H1 (cell line): ENCODE results near the gene MAPK13. TPM values are rescaled to one million over a fixed set of nuclear protein-coding genes. Genes with fewer than 3 reads are reported as not detected.

Experiments
- CTCF ChIA-PET: fragments of 300-600 bp; sonication (Branson Sonifier 250); formaldehyde crosslinking; loops from one replicate; lab custom pipeline; 2021; ENCODE audit not compliant: partially characterized antibody; lab: Charles Lee
- POLR2A ChIA-PET: fragments of 300-600 bp; sonication (Branson Sonifier 250); formaldehyde crosslinking; loops from one replicate; lab custom pipeline; 2021; ENCODE audit warnings: inconsistent platforms; ENCODE audit not compliant: partially characterized antibody; lab: Charles Lee
- DNase-seq, 2 experiments: peaks; one replicate each; pipeline versions ENCODE4 v3.0.0 to v3.0.0-alpha.2; 2010 to 2022; ENCODE audit warnings: low spot score in 2 of 2, low read depth in 1 of 2, mixed read lengths in 1 of 2
- FAIRE-seq: peaks from 2 replicates; lab custom pipeline; 2011; peaks lifted over from hg19 to GRCh38; lab: Jason Lieb, UNC
- H2AFZ ChIP-seq: 2 replicates; pipeline ENCODE4 v1.8.1; 2012; ENCODE audit warnings: low read length, inconsistent platforms
- H2AK5ac ChIP-seq: 2 replicates; pipeline ENCODE4 v1.6.1; 2013; ENCODE audit warnings: low read depth, low read length
- H2BK120ac ChIP-seq: replicated peaks from 2 replicates; pipeline ENCODE3; 2013; ENCODE audit warnings: low read depth, low read length, inconsistent platforms
- H2BK12ac ChIP-seq: 2 replicates; pipeline ENCODE4 v1.6.1; 2013; ENCODE audit warnings: low read depth, low read length
- H2BK15ac ChIP-seq: 2 replicates; pipeline ENCODE4 v1.6.1; 2013; ENCODE audit warnings: low read length
- H2BK20ac ChIP-seq: 2 replicates; pipeline ENCODE4 v1.6.1; 2013; ENCODE audit warnings: low read length
- H2BK5ac ChIP-seq: 2 replicates; pipeline ENCODE4 v1.6.1; 2013; ENCODE audit warnings: low read depth, low read length
- H3K14ac ChIP-seq: 2 replicates; pipeline ENCODE4 v1.6.1; 2013; ENCODE audit warnings: inconsistent platforms; ENCODE audit not compliant: insufficient read length
- H3K18ac ChIP-seq: 2 replicates; pipeline ENCODE4 v1.6.1; 2013; ENCODE audit warnings: low read length; ENCODE audit errors: extremely low read depth
- H3K23ac ChIP-seq: 2 replicates; pipeline ENCODE4 v1.6.1; 2013; ENCODE audit warnings: inconsistent platforms; ENCODE audit not compliant: insufficient read length
- H3K23me2 ChIP-seq: 2 replicates; pipeline ENCODE4 v1.6.1; 2013; ENCODE audit warnings: low read depth, low read length
- H3K27ac ChIP-seq: 2 replicates; pipeline ENCODE4 v1.6.1; 2011; ENCODE audit warnings: low read depth, low read length, inconsistent platforms
- H3K27me3 ChIP-seq, 4 experiments: replicated peaks in 1 of 4; 1 replicate in 1 of 4; 2 replicates in 3 of 4; pipeline versions ENCODE4 v1.6.1 to v1.8.1; 2011 to 2013; ENCODE audit warnings: low read length in 3 of 4, mild to moderate bottlenecking in 3 of 4, inconsistent platforms in 2 of 4, mixed read lengths in 2 of 4, moderate library complexity in 1 of 4; ENCODE audit not compliant: control insufficient read depth in 3 of 4, insufficient read depth in 3 of 4; ENCODE audit errors: extremely low read depth in 1 of 4
- H3K36me3 ChIP-seq, 4 experiments: 2 replicates each; pipeline versions ENCODE4 v1.6.1 to v1.8.1; 2011 to 2013; ENCODE audit warnings: mild to moderate bottlenecking in 4 of 4, low read length in 3 of 4, moderate library complexity in 2 of 4, control low read depth in 1 of 4, inconsistent platforms in 1 of 4; ENCODE audit not compliant: insufficient read depth in 4 of 4, control insufficient read depth in 2 of 4
- H3K4ac ChIP-seq: replicated peaks from 2 replicates; pipeline ENCODE3; 2013; ENCODE audit warnings: low read length, low read depth, mixed read lengths, inconsistent platforms; ENCODE audit not compliant: insufficient read length
- H3K4me1 ChIP-seq, 4 experiments: replicated peaks in 1 of 4; 1 replicate in 1 of 4; 2 replicates in 3 of 4; pipeline versions ENCODE4 v1.6.1 to v1.8.1; 2011 to 2013; ENCODE audit warnings: low read length in 3 of 4, inconsistent platforms in 2 of 4, mixed read lengths in 1 of 4; ENCODE audit not compliant: insufficient read depth in 4 of 4, control insufficient read depth in 3 of 4
- H3K4me2 ChIP-seq, 2 experiments: 2 replicates each; pipeline versions ENCODE4 v1.6.1 to v1.8.1; 2011 to 2013; ENCODE audit warnings: low read depth in 2 of 2, low read length in 2 of 2, control low read depth in 1 of 2, inconsistent platforms in 1 of 2, mild to moderate bottlenecking in 1 of 2; ENCODE audit not compliant: insufficient read depth in 1 of 2
- H3K4me3 ChIP-seq, 4 experiments: fragments of 200-600, 300-600 bp in 1 of 4; sonication (generic), shearing (Covaris generic), sonication (Bioruptor Twin) in 1 of 4; 2 replicates each; pipeline versions ENCODE4 v1.5.1 to v1.8.1; 2011 to 2016; ENCODE audit warnings: low read length in 4 of 4, low read depth in 3 of 4, control low read depth in 2 of 4, inconsistent platforms in 2 of 4, mild to moderate bottlenecking in 2 of 4, mixed read lengths in 1 of 4, moderate library complexity in 1 of 4; ENCODE audit not compliant: insufficient read depth in 2 of 4; ENCODE audit errors: extremely low read depth in 1 of 4
- H3K56ac ChIP-seq: replicated peaks from 2 replicates; pipeline ENCODE3; 2013; ENCODE audit warnings: low read depth, mild to moderate bottlenecking, mixed read lengths, low read length, inconsistent platforms; ENCODE audit not compliant: insufficient read length
- H3K79me1 ChIP-seq: 2 replicates; pipeline ENCODE4 v1.6.1; 2013; ENCODE audit warnings: low read depth, low read length, control low read depth
- H3K79me2 ChIP-seq, 2 experiments: 2 replicates each; pipeline versions ENCODE4 v1.6.1 to v1.8.1; 2012 to 2013; ENCODE audit warnings: low read length in 2 of 2, mild to moderate bottlenecking in 2 of 2, inconsistent platforms in 1 of 2; ENCODE audit not compliant: insufficient read depth in 2 of 2, control insufficient read depth in 1 of 2
- H3K9ac ChIP-seq, 4 experiments: replicated peaks in 1 of 4; 1 replicate in 1 of 4; 2 replicates in 3 of 4; pipeline versions ENCODE4 v1.6.1 to v1.8.1; 2011 to 2013; ENCODE audit warnings: low read depth in 3 of 4, low read length in 3 of 4, control low read depth in 2 of 4, mild to moderate bottlenecking in 2 of 4, moderate library complexity in 2 of 4, inconsistent platforms in 1 of 4; ENCODE audit errors: extremely low read depth in 1 of 4
- H3K9me3 ChIP-seq, 2 experiments: 2 replicates each; pipeline versions ENCODE4 v1.6.1 to v1.8.1; 2012 to 2013; ENCODE audit warnings: mild to moderate bottlenecking in 2 of 2, moderate library complexity in 2 of 2, control low read depth in 1 of 2, inconsistent platforms in 1 of 2, low read depth in 1 of 2, low read length in 1 of 2, mixed read lengths in 1 of 2; ENCODE audit not compliant: insufficient read depth in 2 of 2
- H4K20me1 ChIP-seq, 2 experiments: replicated peaks in 1 of 2; 2 replicates each; pipeline versions ENCODE3 to v1.8.1; 2011 to 2013; ENCODE audit warnings: inconsistent platforms in 2 of 2, low read length in 2 of 2, mild to moderate bottlenecking in 1 of 2; ENCODE audit not compliant: insufficient read depth in 2 of 2, control insufficient read depth in 1 of 2
- H4K5ac ChIP-seq: 2 replicates; pipeline ENCODE4 v1.6.1; 2013; ENCODE audit warnings: low read length, low read depth, mixed read lengths, inconsistent platforms; ENCODE audit not compliant: insufficient read length
- H4K8ac ChIP-seq: 2 replicates; pipeline ENCODE4 v1.8.0; 2013; ENCODE audit warnings: mild to moderate bottlenecking, moderate library complexity, low read length, inconsistent platforms; ENCODE audit not compliant: insufficient read depth; ENCODE audit errors: extremely low read depth
- H4K91ac ChIP-seq: replicated peaks from 2 replicates; pipeline ENCODE3; 2013; ENCODE audit warnings: low read length, mixed read lengths, inconsistent platforms; ENCODE audit not compliant: insufficient read length
- CBX8 ChIP-seq: fragments of 300-800, 300-1000 bp; sonication (generic); IDR thresholded peaks from 2 replicates; pipeline ENCODE4 v1.7.1; 2016; ENCODE audit warnings: low read depth, low read length, borderline replicate concordance
- CEBPB ChIP-seq: IDR thresholded peaks from 2 replicates; pipeline ENCODE4 v1.6.1; 2012; ENCODE audit warnings: low read depth, low read length
- CHD1 ChIP-seq: IDR thresholded peaks from 2 replicates; pipeline ENCODE4 v1.6.1; 2012; ENCODE audit warnings: low read depth, low read length, improper control_type of control experiment
- GABPA ChIP-seq: IDR thresholded peaks from 2 replicates; pipeline ENCODE4 v1.6.1; 2011; ENCODE audit warnings: mild to moderate bottlenecking, low read length, moderate library complexity, borderline replicate concordance; ENCODE audit not compliant: insufficient read depth
- GTF2F1 ChIP-seq: IDR thresholded peaks from 2 replicates; pipeline ENCODE4 v1.6.1; 2012; ENCODE audit warnings: low read depth, low read length, improper control_type of control experiment, borderline replicate concordance
- HDAC2 ChIP-seq, 2 experiments: fragments of 300-600 bp in 1 of 2; sonication (generic) in 1 of 2; IDR thresholded peaks; 2 replicates each; pipeline ENCODE4 v1.6.1; 2011 to 2012; ENCODE audit warnings: low read depth in 2 of 2, low read length in 2 of 2, mild to moderate bottlenecking in 2 of 2, moderate library complexity in 2 of 2, borderline replicate concordance in 1 of 2, inconsistent platforms in 1 of 2
- JUND ChIP-seq: IDR thresholded peaks from 2 replicates; pipeline ENCODE4 v1.6.1; 2011; ENCODE audit warnings: mild to moderate bottlenecking, improper control_type of control experiment, low read length
- KDM4A ChIP-seq: IDR thresholded peaks from one replicate; pipeline ENCODE4 v1.7.1; 2012; ENCODE audit warnings: low read depth, mild to moderate bottlenecking, moderate library complexity, low read length, inconsistent platforms; ENCODE audit not compliant: severe bottlenecking
- KDM5A ChIP-seq: fragments of 200-600 bp; IDR thresholded peaks from 2 replicates; pipeline ENCODE4 v1.7.1; 2012; ENCODE audit warnings: mild to moderate bottlenecking, low read length, inconsistent platforms, mixed read lengths
- MAFK ChIP-seq: IDR thresholded peaks from 2 replicates; pipeline ENCODE4 v1.6.1; 2012; ENCODE audit warnings: low read depth, mild to moderate bottlenecking, improper control_type of control experiment, low read length
- PHF8 ChIP-seq: fragments of 200-600 bp; sonication (generic); conservative IDR thresholded peaks from 2 replicates; pipeline ENCODE4 v1.7.1; 2012; ENCODE audit warnings: low read depth, mild to moderate bottlenecking, inconsistent platforms, low read length, moderate library complexity
- POU5F1 ChIP-seq: IDR thresholded peaks from 2 replicates; pipeline ENCODE4 v1.6.1; 2011; ENCODE audit warnings: low read depth, mild to moderate bottlenecking, low read length, moderate library complexity
- SP1 ChIP-seq: IDR thresholded peaks from 2 replicates; pipeline ENCODE4 v1.6.1; 2011; ENCODE audit warnings: low read depth, low read length
- SP4 ChIP-seq: IDR thresholded peaks from 2 replicates; pipeline ENCODE4 v1.6.1; 2012; ENCODE audit warnings: low read length, inconsistent platforms
- SRF ChIP-seq: IDR thresholded peaks from 2 replicates; pipeline ENCODE4 v1.6.1; 2011; ENCODE audit warnings: mild to moderate bottlenecking, low read depth, low read length, moderate library complexity
- WGBS, 2 experiments: shearing (Covaris generic) in 1 of 2; methylation state at CpG; one replicate each; pipeline versions ENCODE4 v1.1.6 to v1.1.7; 2013 to 2015; ENCODE audit warnings: low lambda C conversion rate in 2 of 2, mixed read lengths in 2 of 2, inconsistent platforms in 1 of 2, low coverage in 1 of 2, missing lambda C conversion rate in 1 of 2; ENCODE audit not compliant: insufficient replicate concordance in 2 of 2, insufficient coverage in 1 of 2, insufficient read length in 1 of 2; ENCODE audit errors: extremely low coverage in 1 of 2, missing lambda C conversion rate in 1 of 2; 5-methylcytosine and 5-hydroxymethylcytosine counted together
- polyA plus RNA-seq, 7 experiments: library from polyadenylated mRNA; depleted of rRNA in 3 of 7; stranded (reverse) in 5 of 7; unstranded in 2 of 7; fragments of >200 nt in 5 of 7; fragments of 200-250 nt in 2 of 7; gene quantifications; 1 replicate in 5 of 7; 2 replicates in 1 of 7; 4 replicates in 1 of 7; pipeline versions ENCODE4 v1.2.1 to v1.2.3, GENCODE V29; 2011 to 2013; ENCODE audit warnings: missing spikeins in 2 of 7, mixed read lengths in 2 of 7
- total RNA-seq: library from RNA; stranded (reverse); fragmentation: NEBNext Ultra II Directional; extraction: Animal tissue kit (Norgen Biotek cat#: 25700); gene quantifications from 2 replicates; pipeline ENCODE4 v1.2.1, GENCODE V29; 2021

MAPK13 gene
- total and polyA plus RNA-seq, 2 of the 8 experiments (the other 6 are each of a cell fraction or from before 2014, with no cell fraction given): 10.1 to 14.1 TPM

- H2BK20ac ChIP-seq: no peak overlapping the region
These were observed 27.5 kb upstream of the MAPK13 start for GRCh38 chr6:36102853-36103252.

More at GRCh38 chr6:36102853-36103252, 27.5 kb upstream of the MAPK13 start:
- Histone ChIP-seq H2BK5ac (no peak overlapping the region), H4K8ac (no peak overlapping the region), H4K5ac (no peak overlapping the region), H3K27ac (no peak overlapping the region), H2AFZ (no peak overlapping the region), H3K9ac (no peak overlapping the region), H3K4me3 (no peak overlapping the region), H2BK12ac (no peak overlapping the region), H3K4ac (no peak overlapping the region), H3K79me2 (no peaks in the 10 kb centered on the region), H3K4me1 (no peaks in the 10 kb centered on the region), H3K4me2 (no peak overlapping the region), H2BK120ac (no peak overlapping the region), H3K79me1 (no peaks in the 10 kb centered on the region), H3K18ac (no peak overlapping the region), H3K9me3 (no peaks in the 10 kb centered on the region), H3K23me2 (no peaks in the 10 kb centered on the region; the same call in 1 of the 2 replicates), H3K56ac (no peak overlapping the region), H3K36me3 (peaks cover 0 to 16% (median 6%) of the 10 kb centered on the region in 4 experiments; a peak in 4 of 8 replicates), H2BK15ac (no peak overlapping the region), H3K14ac (no peak overlapping the region), H2AK5ac (no peak overlapping the region), H3K27me3 (no peaks in the 10 kb centered on the region), H4K20me1 (peaks cover 0 to 4% of the 10 kb centered on the region in 2 experiments), H4K91ac (no peak overlapping the region), H3K23ac (no peak overlapping the region)
- no peak for DNase-seq
- ChIA-PET CTCF (interaction anchor here (0.9 to 3.8 kb wide), 6 partner anchors 8 to 164 kb away, joined by 3 to 35 read pairs (median 4); no protein-coding TSS in a partner anchor), POLR2A (no interaction called here)
- 74% methylated on average over 4 of the region's 4 CpGs; no CpG with 5 or more reads in 1 of the 2 experiments for WGBS, 2 experiments
- no peak for TF ChIP-seq KDM5A
- TF ChIP-seq POU5F1: no peak
- TF ChIP-seq CEBPB: no peak
- TF ChIP-seq CBX8: no peak
- no peak for TF ChIP-seq MAFK
- no peak for TF ChIP-seq GABPA
- TF ChIP-seq SP4: no peak
- no peak for TF ChIP-seq KDM4A
- no peak for TF ChIP-seq JUND
- no peak for TF ChIP-seq SRF
- TF ChIP-seq GTF2F1: no peak
- no peak for TF ChIP-seq PHF8
- TF ChIP-seq CHD1: no peak
- TF ChIP-seq SP1: no peak
- TF ChIP-seq HDAC2 (IDR thresholded peaks at IDR 0.05; ENCODE audit: borderline replicate concordance in 1 of 2, low read depth in 2 of 2, low read length in 2 of 2): no peak
- FAIRE-seq: no peak
